Keratinocyte (primary cell): ENCODE data around the gene MRAP. TPM values are rescaled to one million over a fixed set of nuclear protein-coding genes. Genes with fewer than 3 reads are reported as not detected.

Experiments used
- DNase-seq: peaks from one replicate; pipeline ENCODE4 v3.0.0-alpha.2; 2011; ENCODE audit warnings: low read depth, missing footprints, low spot score
- FAIRE-seq: peaks from 2 replicates; lab custom pipeline; 2011; peaks lifted over from hg19 to GRCh38; lab: Jason Lieb, UNC
- H2AFZ ChIP-seq: 2 replicates; pipeline ENCODE4 v1.6.0; 2012; ENCODE audit warnings: low read length, control low read depth, inconsistent platforms; ENCODE audit not compliant: control insufficient read depth
- H3K27ac ChIP-seq: 2 replicates; pipeline ENCODE4 v1.5.1; 2011; ENCODE audit warnings: low read length; ENCODE audit not compliant: control insufficient read depth, insufficient read depth
- H3K27me3 ChIP-seq: 3 replicates; pipeline ENCODE4 v1.6.0; 2011; ENCODE audit warnings: low read length; ENCODE audit not compliant: control insufficient read depth, insufficient read depth; ENCODE audit errors: extremely low read depth
- H3K36me3 ChIP-seq, 2 experiments: 2 replicates in 1 of 2; 3 replicates in 1 of 2; pipeline ENCODE4 v1.5.1; 2011; ENCODE audit warnings: low read length in 2 of 2, mild to moderate bottlenecking in 1 of 2; ENCODE audit not compliant: control insufficient read depth in 2 of 2, insufficient read depth in 2 of 2; ENCODE audit errors: extremely low read depth in 1 of 2
- H3K4me1 ChIP-seq: 3 replicates; pipeline ENCODE4 v1.5.1; 2011; ENCODE audit warnings: low read length; ENCODE audit not compliant: control insufficient read depth, insufficient read depth; ENCODE audit errors: extremely low read depth
- H3K4me2 ChIP-seq: 3 replicates; pipeline ENCODE4 v1.6.0; 2011; ENCODE audit warnings: low read depth, low read length; ENCODE audit not compliant: control insufficient read depth, insufficient read depth; ENCODE audit errors: extremely low read depth
- H3K4me3 ChIP-seq, 3 experiments: fragments of 200-600 bp in 1 of 3; sonication (generic) in 1 of 3; 2 replicates in 2 of 3; 3 replicates in 1 of 3; pipeline ENCODE4 v1.5.1; 2011 to 2016; ENCODE audit warnings: low read length in 3 of 3, mild to moderate bottlenecking in 3 of 3, control low read depth in 2 of 3, inconsistent platforms in 1 of 3, low read depth in 1 of 3, mixed read lengths in 1 of 3, mixed run types in 1 of 3, moderate library complexity in 1 of 3; ENCODE audit not compliant: control insufficient read depth in 2 of 3, insufficient read depth in 2 of 3; ENCODE audit errors: extremely low read depth in 1 of 3
- H3K79me2 ChIP-seq: 2 replicates; pipeline ENCODE4 v1.6.0; 2012; ENCODE audit warnings: low read length; ENCODE audit not compliant: control insufficient read depth, insufficient read depth
- H3K9ac ChIP-seq: 3 replicates; pipeline ENCODE4 v1.6.0; 2011; ENCODE audit warnings: low read length; ENCODE audit not compliant: control insufficient read depth, insufficient read depth; ENCODE audit errors: extremely low read depth
- H3K9me1 ChIP-seq: 3 replicates; pipeline ENCODE4 v1.6.0; 2011; ENCODE audit warnings: low read length; ENCODE audit not compliant: control insufficient read depth, insufficient read depth; ENCODE audit errors: extremely low read depth
- H3K9me3 ChIP-seq: 2 replicates; pipeline ENCODE4 v1.5.1; 2012; ENCODE audit warnings: low read depth, low read length; ENCODE audit not compliant: control insufficient read depth
- H4K20me1 ChIP-seq: 3 replicates; pipeline ENCODE4 v1.6.0; 2011; ENCODE audit warnings: low read length; ENCODE audit not compliant: control insufficient read depth, insufficient read depth; ENCODE audit errors: extremely low read depth
- CTCF ChIP-seq, 3 experiments: IDR thresholded peaks in 1 of 3; conservative IDR thresholded peaks in 1 of 3; optimal IDR thresholded peaks in 1 of 3; 2 replicates in 2 of 3; 3 replicates in 1 of 3; pipeline versions ENCODE3 to v1.5.1; 2011; ENCODE audit warnings: low read length in 3 of 3, mild to moderate bottlenecking in 3 of 3, moderate library complexity in 2 of 3, control low read depth in 1 of 3, inconsistent platforms in 1 of 3; ENCODE audit not compliant: insufficient read depth in 2 of 3; ENCODE audit errors: extremely low read depth in 1 of 3
- EZH2 ChIP-seq: IDR thresholded peaks from one replicate; pipeline ENCODE4 v1.6.1; 2012; ENCODE audit warnings: inconsistent platforms, mild to moderate bottlenecking, low read length, moderate library complexity
- dilution Hi-C: fragments of 300-500 bp; cut with MboI; formaldehyde crosslinking; loops from one replicate; pipeline ENCODE4 v1.7.0; 2020; ENCODE audit warnings: low sequenced_read_pairs; ENCODE audit not compliant: extremely low pct_ligation_motif_present
- polyA plus RNA-seq, 5 experiments: library from polyadenylated mRNA; depleted of rRNA in 3 of 5; stranded (reverse) in 3 of 5; stranded (forward) in 1 of 5; unstranded in 1 of 5; fragments of >200 nt; gene quantifications; 1 replicate in 1 of 5; 2 replicates in 3 of 5; 3 replicates in 1 of 5; pipeline versions ENCODE4 v1.2.1 to v1.2.3, GENCODE V29; 2011 to 2012; ENCODE audit warnings: missing spikeins in 2 of 5, low read depth in 1 of 5, low replicate concordance in 1 of 5

MRAP gene
- polyA plus RNA-seq, 1 donor (not counting 4 experiments of a cell fraction or from before 2014, with no cell fraction given), result not detected

GRCh38 chr21:32315511-32316281 lies 17.0 kb downstream of the MRAP start:
- H3K27ac ChIP-seq, result no peak overlapping the region
- H3K9me1 ChIP-seq, result no peaks in the 10 kb centered on the region
- no peak for TF ChIP-seq CTCF (optimal IDR thresholded peaks at IDR 0.05 in 1 of 3, IDR thresholded peaks at IDR 0.05 in 1 of 3, conservative IDR thresholded peaks at IDR 0.05 in 1 of 3; ENCODE audit: extremely low read depth in 1 of 3, insufficient read depth in 2 of 3, low read length in 3 of 3)
- TF ChIP-seq EZH2, result no peak
- dilution Hi-C loops, result no loop called here
- DNase-seq (no peak), FAIRE-seq (no peak)
- H3K4me2 ChIP-seq, result no peak overlapping the region
- H4K20me1 ChIP-seq, result no peaks in the 10 kb centered on the region
- no peaks in the 10 kb centered on the region for H3K27me3 ChIP-seq
- no peak overlapping the region for H2AFZ ChIP-seq
- no peaks in the 10 kb centered on the region for H3K9me3 ChIP-seq
- H3K4me3 ChIP-seq, result no peak overlapping the region
- H3K36me3 ChIP-seq, result peaks cover 52 to 53% of the 10 kb centered on the region in 2 experiments
- H3K79me2 ChIP-seq, result no peaks in the 10 kb centered on the region
- H3K9ac ChIP-seq, result no peak overlapping the region
- no peaks in the 10 kb centered on the region for H3K4me1 ChIP-seq

- no peak for FAIRE-seq
Observed at GRCh38 chr21:32316361-32317215, 17.9 kb downstream of the MRAP start.

More at GRCh38 chr21:32316361-32317215, 17.9 kb downstream of the MRAP start:
- no peaks in the 10 kb centered on the region for H3K9me1 ChIP-seq
- H3K79me2 ChIP-seq, result no peaks in the 10 kb centered on the region
- no peak overlapping the region for H3K9ac ChIP-seq
- H2AFZ ChIP-seq, result no peak overlapping the region
- H3K4me2 ChIP-seq, result no peak overlapping the region
- no peaks in the 10 kb centered on the region for H3K9me3 ChIP-seq
- peaks cover 56 to 57% of the 10 kb centered on the region in 2 experiments for H3K36me3 ChIP-seq
- TF ChIP-seq CTCF (optimal IDR thresholded peaks at IDR 0.05 in 1 of 3, IDR thresholded peaks at IDR 0.05 in 1 of 3, conservative IDR thresholded peaks at IDR 0.05 in 1 of 3; ENCODE audit: extremely low read depth in 1 of 3, insufficient read depth in 2 of 3, low read length in 3 of 3) (no peak), EZH2 (no peak)
- dilution Hi-C loops, result no loop called here
- H3K4me3 ChIP-seq, result no peak overlapping the region
- no peak for DNase-seq
- H3K4me1 ChIP-seq, result no peaks in the 10 kb centered on the region
- H3K27me3 ChIP-seq, result no peaks in the 10 kb centered on the region
- no peaks in the 10 kb centered on the region for H4K20me1 ChIP-seq
- no peak overlapping the region for H3K27ac ChIP-seq
